Upper lobe of right lung (tissue), 1 donor: ENCODE results near the gene UBXN2A. TPM values are rescaled to one million over a fixed set of nuclear protein-coding genes. Genes with fewer than 3 reads are reported as not detected.

Experiments used
- ATAC-seq: fragments of 200-7000 bp; cut with Tn5 transposase; one replicate; pipeline ENCODE4 v1.9.1; 2020; ENCODE audit warnings: mild to moderate bottlenecking, moderate library complexity
- DNase-seq: peaks from one replicate; pipeline ENCODE4 v3.0.0-alpha.2; 2020
- H3K27ac ChIP-seq: fragments of 200-600 bp; one replicate; pipeline ENCODE4 v1.8.0; 2022
- H3K27me3 ChIP-seq: fragments of 200-600 bp; one replicate; pipeline ENCODE4 v1.8.0; 2022; ENCODE audit warnings: mild to moderate bottlenecking
- H3K36me3 ChIP-seq: fragments of 200-600 bp; one replicate; pipeline ENCODE4 v1.8.0; 2022
- H3K4me1 ChIP-seq: fragments of 200-600 bp; one replicate; pipeline ENCODE4 v1.8.0; 2022
- H3K4me3 ChIP-seq: fragments of 200-600 bp; one replicate; pipeline ENCODE4 v1.8.0; 2022; ENCODE audit warnings: mild to moderate bottlenecking
- H3K9me3 ChIP-seq: fragments of 200-600 bp; one replicate; pipeline ENCODE4 v1.8.0; 2022
- CTCF ChIP-seq: fragments of 200-600 bp; IDR thresholded peaks from one replicate; pipeline ENCODE4 v1.8.0; 2022; ENCODE audit warnings: antibody characterized with exemption
- intact Hi-C: fragments of 100-400 bp; cut with DNase I; formaldehyde crosslinking; loops from one replicate; pipeline ENCODE4 v1.11.0; 2022
- total RNA-seq: library from RNA; stranded (reverse); fragmentation: NEBNext Ultra II Directional; extraction: Animal tissue kit (Norgen Biotek cat#: 25700); gene quantifications from one replicate; pipeline ENCODE4 v1.2.1, GENCODE V29; 2021
- donor health status: DM: no; HTN: yes; CAD: no; lungs with severe emphysema.

Gene UBXN2A
- total RNA-seq, 1 donor from 2014 or later: 12.7 TPM

DNA sequence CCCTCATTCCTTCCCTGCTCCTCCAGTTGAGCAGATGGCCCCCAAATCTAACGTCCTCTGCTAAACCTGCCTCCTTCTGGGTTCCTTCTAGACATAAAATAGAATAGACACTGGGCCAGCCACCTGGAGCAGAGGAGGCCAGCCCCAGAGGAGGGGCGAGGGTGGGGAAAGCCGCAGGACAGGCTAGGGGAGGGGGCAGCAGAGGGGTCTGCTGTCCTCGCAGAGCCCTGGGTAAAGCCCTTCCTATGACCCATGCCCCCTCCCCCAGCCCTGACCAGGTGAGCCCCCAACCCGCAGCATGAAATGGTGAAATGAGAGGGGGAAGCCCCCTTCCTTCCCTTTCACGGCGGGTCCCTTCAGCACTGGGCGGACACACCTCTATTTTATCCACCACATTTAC is 77.4 kb downstream of the UBXN2A start:
- TF ChIP-seq CTCF: no peak
- no peak for ATAC-seq
- H3K36me3 ChIP-seq: no peaks in the 10 kb centered on the region
- no peaks in the 10 kb centered on the region for H3K9me3 ChIP-seq
- intact Hi-C loops: no loop called here
- H3K4me1 ChIP-seq: no peaks in the 10 kb centered on the region
- H3K4me3 ChIP-seq: no peak overlapping the region
- H3K27me3 ChIP-seq: no peaks in the 10 kb centered on the region
- H3K27ac ChIP-seq: no peak overlapping the region
- DNase-seq: no peak

GRCh38 chr2:24018241-24018640 is 78.0 kb downstream of the UBXN2A start:
- no peak for DNase-seq
- no peaks in the 10 kb centered on the region for H3K4me1 ChIP-seq
- no peaks in the 10 kb centered on the region for H3K9me3 ChIP-seq
- no peak overlapping the region for H3K4me3 ChIP-seq
- intact Hi-C loops: no loop called here
- H3K36me3 ChIP-seq: no peaks in the 10 kb centered on the region
- ATAC-seq: no peak
- H3K27me3 ChIP-seq: no peaks in the 10 kb centered on the region
- no peak for TF ChIP-seq CTCF
- H3K27ac ChIP-seq: no peak overlapping the region

DNA sequence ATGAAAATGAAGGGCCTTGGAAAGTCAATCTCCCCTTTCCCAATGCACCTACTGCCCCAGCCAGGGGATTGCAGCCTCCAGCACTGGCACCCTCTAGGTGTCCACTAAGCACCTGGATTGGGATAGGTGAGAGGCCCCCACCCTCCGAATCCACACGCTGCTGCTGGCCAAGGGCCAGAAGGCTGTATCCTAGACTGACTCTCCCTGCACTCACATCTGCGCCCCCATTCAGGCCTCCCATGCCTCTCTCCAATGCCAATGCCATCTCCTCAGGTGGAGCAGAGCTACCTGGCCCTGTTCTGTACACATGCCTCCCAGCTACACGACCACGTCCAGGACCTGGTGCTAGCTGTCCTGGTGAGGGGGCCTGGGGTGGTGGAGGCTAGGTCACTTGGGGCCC is 79.5 kb downstream of the UBXN2A start:
- no peak for DNase-seq
- H3K27me3 ChIP-seq: no peaks in the 10 kb centered on the region
- H3K4me3 ChIP-seq: no peak overlapping the region
- no peak for ATAC-seq
- H3K36me3 ChIP-seq: no peaks in the 10 kb centered on the region
- no peaks in the 10 kb centered on the region for H3K4me1 ChIP-seq
- H3K9me3 ChIP-seq: no peaks in the 10 kb centered on the region
- TF ChIP-seq CTCF: no peak
- intact Hi-C loops: no loop called here
- H3K27ac ChIP-seq: no peak overlapping the region

DNA sequence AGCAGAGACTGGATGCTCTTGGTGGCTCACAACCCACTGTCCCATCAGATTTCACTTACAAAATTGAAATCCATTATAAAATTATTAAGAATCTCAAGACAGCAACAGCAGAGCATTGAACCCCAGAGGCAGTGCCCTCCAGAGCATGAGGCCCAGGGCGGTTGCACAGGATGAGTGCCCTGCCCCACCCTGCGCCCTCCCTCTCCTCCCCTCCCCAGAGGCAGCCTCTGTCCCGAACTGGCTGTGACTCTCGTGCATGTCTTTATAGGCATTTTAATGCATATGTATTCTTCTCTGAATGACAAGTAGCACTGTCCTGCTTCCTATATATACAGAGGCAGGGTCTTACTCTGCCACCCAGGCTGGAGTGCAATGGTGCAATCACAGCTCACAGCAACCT is 80.0 kb downstream of the UBXN2A start:
- no peaks in the 10 kb centered on the region for H3K4me1 ChIP-seq
- no peak overlapping the region for H3K27ac ChIP-seq
- DNase-seq: no peak
- no peaks in the 10 kb centered on the region for H3K36me3 ChIP-seq
- ATAC-seq: no peak
- no peak for TF ChIP-seq CTCF
- intact Hi-C loops: no loop called here
- no peaks in the 10 kb centered on the region for H3K9me3 ChIP-seq
- no peak overlapping the region for H3K4me3 ChIP-seq
- no peaks in the 10 kb centered on the region for H3K27me3 ChIP-seq

DNA sequence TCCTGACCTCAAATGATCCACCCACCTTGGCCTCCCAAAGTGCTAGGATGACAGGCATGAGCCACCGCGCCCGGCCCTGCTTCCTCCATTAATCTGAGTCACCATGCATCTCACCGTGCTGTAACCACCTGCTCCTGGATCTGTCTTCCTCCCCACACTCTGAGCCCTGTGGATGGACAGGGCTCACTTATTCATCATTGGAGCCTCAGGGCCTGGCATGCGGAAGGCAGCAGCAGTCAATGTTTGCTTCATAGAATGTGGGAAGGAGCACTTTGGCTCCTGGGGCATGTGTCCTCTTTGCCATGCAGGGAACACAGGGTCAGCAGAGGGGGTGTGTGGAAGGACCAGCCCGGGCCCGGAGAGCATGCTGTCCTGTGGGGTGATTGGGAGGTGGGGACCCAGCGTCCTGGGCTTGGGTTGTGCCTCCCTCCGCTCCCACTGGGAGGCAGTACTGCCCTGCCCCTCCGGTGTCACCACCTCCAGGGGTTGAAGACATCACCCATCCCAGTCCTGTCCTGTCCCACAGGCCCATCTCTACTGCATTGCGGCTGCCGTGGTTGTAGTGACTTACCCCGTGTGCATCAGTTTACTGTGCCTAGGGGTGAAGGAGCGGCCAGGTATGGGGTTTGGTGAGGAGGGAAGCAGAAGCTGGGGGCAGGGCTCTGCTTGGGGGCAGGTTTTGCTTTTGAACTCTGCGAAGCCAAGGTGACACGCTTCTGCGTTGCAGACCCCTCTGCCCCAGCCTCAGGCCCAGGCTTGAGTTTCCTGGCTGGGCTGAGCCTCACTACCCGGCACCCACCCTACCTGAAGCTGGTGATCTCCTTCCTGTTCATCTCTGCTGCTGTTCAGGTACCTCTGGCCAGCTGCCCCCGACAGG is 81.1 kb downstream of the UBXN2A start:
- H3K4me3 ChIP-seq: no peak overlapping the region
- DNase-seq: no peak
- intact Hi-C loops: no loop called here
- H3K36me3 ChIP-seq: peaks cover under 1% of the 10 kb centered on the region
- H3K27me3 ChIP-seq: no peaks in the 10 kb centered on the region
- no peak overlapping the region for H3K27ac ChIP-seq
- H3K4me1 ChIP-seq: no peaks in the 10 kb centered on the region
- no peaks in the 10 kb centered on the region for H3K9me3 ChIP-seq
- no peak for TF ChIP-seq CTCF
- peak; percentile 56 for ATAC-seq
